ENCODE data around the gene ANXA2. TPM values are rescaled to one million over a fixed set of nuclear protein-coding genes. Genes with fewer than 3 reads are reported as not detected.

ANXA2 gene
- total and polyA plus RNA-seq, 2 experiments from 2014 or later: 202 to 225 TPM

- no peak for TF ChIP-seq CTCF (conservative IDR thresholded peaks at IDR 0.05; ENCODE audit: low read depth in 2 of 2)
- no peak for TF ChIP-seq ZNF331 (CRISPR knock-in tag; IDR thresholded peaks at IDR 0.05; ENCODE audit: low read depth)
- TF ChIP-seq STAT1 (IDR thresholded peaks at IDR 0.05; ENCODE audit: unreplicated experiment): no peak
- TF ChIP-seq EZH2phosphoT487 (IDR thresholded peaks at IDR 0.05; ENCODE audit: unreplicated experiment): no peak
- TF ChIP-seq REST (IDR thresholded peaks at IDR 0.05; ENCODE audit: unreplicated experiment): no peak
Observed at GRCh38 chr15:60346653-60347052, 51.1 kb downstream of the ANXA2 start (continued).

DNA sequence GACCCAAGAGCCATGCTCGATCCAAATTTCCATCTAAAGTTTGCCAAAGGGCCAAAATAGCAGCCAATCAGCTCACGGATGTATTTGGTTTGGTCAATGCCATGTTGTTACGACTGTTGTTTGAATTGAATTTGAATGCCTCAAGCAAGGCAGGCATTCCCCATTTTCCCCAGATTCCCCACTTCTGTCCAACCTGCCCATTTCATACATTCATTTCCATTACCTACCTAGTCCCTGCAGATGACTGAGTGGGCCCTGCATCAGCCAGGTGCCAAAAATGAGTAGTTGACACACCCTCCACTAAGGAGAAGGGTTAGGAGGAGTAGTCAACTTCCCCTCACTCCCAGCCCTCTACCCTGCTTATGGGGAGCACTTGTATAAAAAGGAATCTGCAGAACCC is 51.7 kb downstream of the ANXA2 start:
- Histone ChIP-seq H3F3A (replicated peaks; ENCODE audit: low read depth) (no peaks in the 10 kb centered on the region), H3K27ac (ENCODE audit: low read depth) (no peak overlapping the region), H4K20me1 (replicated peaks; ENCODE audit: insufficient read depth) (0 out of 2 replicates have a peak, but pooled peaks cover 2% of the 10 kb centered on the region), H3K4me3 (no peak overlapping the region), H3K9me2 (ENCODE audit: insufficient read depth) (no peaks in the 10 kb centered on the region), H3K27me3 (ENCODE audit: insufficient read depth) (no peaks in the 10 kb centered on the region), H3K4me2 (no peak overlapping the region), H3K4me1 (ENCODE audit: insufficient read depth) (0 out of 2 replicates have a peak, but pooled peaks cover 3% of the 10 kb centered on the region), H2AFZ (no peak overlapping the region), H3K79me2 (replicated peaks; ENCODE audit: insufficient read depth) (no peaks in the 10 kb centered on the region), H3K36me3 (ENCODE audit: insufficient read depth) (peaks cover 17% of the 10 kb centered on the region)
- Mint-ChIP-seq H3K4me3 (no peak overlapping the region), H3K36me3 (ENCODE audit: low read depth) (peaks cover 22% of the 10 kb centered on the region), H3K9me3 (no peaks in the 10 kb centered on the region), H3K4me1 (peaks cover 18% of the 10 kb centered on the region), H3K27ac (no peak overlapping the region), H3K27me3 (ENCODE audit: insufficient read depth, low read depth, poor library complexity) (no peaks in the 10 kb centered on the region)
- DNase-seq (ENCODE audit: low spot score): no peak
- ATAC-seq: no peak
- no peak for TF ChIP-seq REST (IDR thresholded peaks at IDR 0.05; ENCODE audit: unreplicated experiment)
- TF ChIP-seq ZNF114 (CRISPR knock-in tag; IDR thresholded peaks at IDR 0.05): no peak
- TF ChIP-seq EZH2phosphoT487 (IDR thresholded peaks at IDR 0.05; ENCODE audit: unreplicated experiment): no peak
- TF ChIP-seq, protein P1, sequence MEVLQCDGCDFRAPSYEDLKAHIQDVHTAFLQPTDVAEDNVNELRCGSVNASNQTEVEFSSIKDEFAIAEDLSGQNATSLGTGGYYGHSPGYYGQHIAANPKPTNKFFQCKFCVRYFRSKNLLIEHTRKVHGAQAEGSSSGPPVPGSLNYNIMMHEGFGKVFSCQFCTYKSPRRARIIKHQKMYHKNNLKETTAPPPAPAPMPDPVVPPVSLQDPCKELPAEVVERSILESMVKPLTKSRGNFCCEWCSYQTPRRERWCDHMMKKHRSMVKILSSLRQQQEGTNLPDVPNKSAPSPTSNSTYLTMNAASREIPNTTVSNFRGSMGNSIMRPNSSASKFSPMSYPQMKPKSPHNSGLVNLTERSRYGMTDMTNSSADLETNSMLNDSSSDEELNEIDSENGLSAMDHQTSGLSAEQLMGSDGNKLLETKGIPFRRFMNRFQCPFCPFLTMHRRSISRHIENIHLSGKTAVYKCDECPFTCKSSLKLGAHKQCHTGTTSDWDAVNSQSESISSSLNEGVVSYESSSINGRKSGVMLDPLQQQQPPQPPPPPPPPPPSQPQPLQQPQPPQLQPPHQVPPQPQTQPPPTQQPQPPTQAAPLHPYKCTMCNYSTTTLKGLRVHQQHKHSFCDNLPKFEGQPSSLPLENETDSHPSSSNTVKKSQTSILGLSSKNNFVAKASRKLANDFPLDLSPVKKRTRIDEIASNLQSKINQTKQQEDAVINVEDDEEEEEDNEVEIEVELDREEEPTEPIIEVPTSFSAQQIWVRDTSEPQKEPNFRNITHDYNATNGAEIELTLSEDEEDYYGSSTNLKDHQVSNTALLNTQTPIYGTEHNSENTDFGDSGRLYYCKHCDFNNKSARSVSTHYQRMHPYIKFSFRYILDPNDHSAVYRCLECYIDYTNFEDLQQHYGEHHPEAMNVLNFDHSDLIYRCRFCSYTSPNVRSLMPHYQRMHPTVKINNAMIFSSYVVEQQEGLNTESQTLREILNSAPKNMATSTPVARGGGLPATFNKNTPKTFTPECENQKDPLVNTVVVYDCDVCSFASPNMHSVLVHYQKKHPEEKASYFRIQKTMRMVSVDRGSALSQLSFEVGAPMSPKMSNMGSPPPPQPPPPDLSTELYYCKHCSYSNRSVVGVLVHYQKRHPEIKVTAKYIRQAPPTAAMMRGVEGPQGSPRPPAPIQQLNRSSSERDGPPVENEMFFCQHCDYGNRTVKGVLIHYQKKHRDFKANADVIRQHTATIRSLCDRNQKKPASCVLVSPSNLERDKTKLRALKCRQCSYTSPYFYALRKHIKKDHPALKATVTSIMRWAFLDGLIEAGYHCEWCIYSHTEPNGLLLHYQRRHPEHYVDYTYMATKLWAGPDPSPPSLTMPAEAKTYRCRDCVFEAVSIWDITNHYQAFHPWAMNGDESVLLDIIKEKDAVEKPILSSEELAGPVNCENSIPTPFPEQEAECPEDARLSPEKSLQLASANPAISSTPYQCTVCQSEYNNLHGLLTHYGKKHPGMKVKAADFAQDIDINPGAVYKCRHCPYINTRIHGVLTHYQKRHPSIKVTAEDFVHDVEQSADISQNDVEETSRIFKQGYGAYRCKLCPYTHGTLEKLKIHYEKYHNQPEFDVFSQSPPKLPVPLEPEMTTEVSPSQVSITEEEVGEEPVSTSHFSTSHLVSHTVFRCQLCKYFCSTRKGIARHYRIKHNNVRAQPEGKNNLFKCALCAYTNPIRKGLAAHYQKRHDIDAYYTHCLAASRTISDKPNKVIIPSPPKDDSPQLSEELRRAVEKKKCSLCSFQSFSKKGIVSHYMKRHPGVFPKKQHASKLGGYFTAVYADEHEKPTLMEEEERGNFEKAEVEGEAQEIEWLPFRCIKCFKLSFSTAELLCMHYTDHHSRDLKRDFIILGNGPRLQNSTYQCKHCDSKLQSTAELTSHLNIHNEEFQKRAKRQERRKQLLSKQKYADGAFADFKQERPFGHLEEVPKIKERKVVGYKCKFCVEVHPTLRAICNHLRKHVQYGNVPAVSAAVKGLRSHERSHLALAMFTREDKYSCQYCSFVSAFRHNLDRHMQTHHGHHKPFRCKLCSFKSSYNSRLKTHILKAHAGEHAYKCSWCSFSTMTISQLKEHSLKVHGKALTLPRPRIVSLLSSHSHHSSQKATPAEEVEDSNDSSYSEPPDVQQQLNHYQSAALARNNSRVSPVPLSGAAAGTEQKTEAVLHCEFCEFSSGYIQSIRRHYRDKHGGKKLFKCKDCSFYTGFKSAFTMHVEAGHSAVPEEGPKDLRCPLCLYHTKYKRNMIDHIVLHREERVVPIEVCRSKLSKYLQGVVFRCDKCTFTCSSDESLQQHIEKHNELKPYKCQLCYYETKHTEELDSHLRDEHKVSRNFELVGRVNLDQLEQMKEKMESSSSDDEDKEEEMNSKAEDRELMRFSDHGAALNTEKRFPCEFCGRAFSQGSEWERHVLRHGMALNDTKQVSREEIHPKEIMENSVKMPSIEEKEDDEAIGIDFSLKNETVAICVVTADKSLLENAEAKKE (CRISPR knock-in tag; IDR thresholded peaks at IDR 0.05): no peak
- TF ChIP-seq JUNB (IDR thresholded peaks at IDR 0.05; ENCODE audit: unreplicated experiment): no peak

Measured in GM23338 (cell line).